Gastrocnemius medialis (tissue), 4 donors: ENCODE data around the gene RTTN. TPM values are rescaled to one million over a fixed set of nuclear protein-coding genes. Genes with fewer than 3 reads are reported as not detected.

Experiments
- ATAC-seq, 2 donors: fragments of 150-250 bp; one replicate each; pipeline ENCODE4 v1.9.1; 2016
- DNase-seq, 2 donors: peaks; one replicate each; pipeline ENCODE4 v3.0.0-alpha.2; 2019
- H3K27ac ChIP-seq, 4 donors: fragments of 200-600 bp; sonication (generic); 1 replicate in 1 of 4; 2 replicates in 3 of 4; pipeline ENCODE4 v1.5.1; 2016 to 2018; ENCODE audit warnings: mild to moderate bottlenecking in 2 of 4, moderate library complexity in 1 of 4
- H3K27me3 ChIP-seq, 3 donors: fragments of 200-600 bp; sonication (generic) in 2 of 3; 1 replicate in 1 of 3; 2 replicates in 2 of 3; pipeline versions ENCODE4 v1.5.1 to v1.6.0; 2016 to 2019; ENCODE audit warnings: mild to moderate bottlenecking in 1 of 3, moderate library complexity in 1 of 3
- H3K36me3 ChIP-seq, 2 donors: fragments of 200-600 bp; sonication (generic) in 1 of 2; one replicate each; pipeline ENCODE4 v1.5.1; 2017 to 2018
- H3K4me1 ChIP-seq, 2 donors: fragments of 200-600 bp; sonication (generic) in 1 of 2; one replicate each; pipeline ENCODE4 v1.5.1; 2016 to 2017; ENCODE audit warnings: mild to moderate bottlenecking in 2 of 2
- H3K4me3 ChIP-seq, 4 donors: fragments of 200-600 bp; sonication (generic) in 3 of 4; 1 replicate in 1 of 4; 2 replicates in 3 of 4; pipeline ENCODE4 v1.5.1; 2016 to 2019; ENCODE audit warnings: mild to moderate bottlenecking in 2 of 4
- H3K9me3 ChIP-seq, 3 donors: fragments of 200-600 bp; sonication (generic) in 2 of 3; 1 replicate in 1 of 3; 2 replicates in 2 of 3; pipeline ENCODE4 v1.5.1; 2016 to 2019
- CTCF ChIP-seq, 5 experiments: fragments of 450-650 bp in 3 of 5; fragments of 200-600 bp in 2 of 5; sonication (generic) in 2 of 5; IDR thresholded peaks in 4 of 5; conservative IDR thresholded peaks in 1 of 5; 1 replicate in 4 of 5; 2 replicates in 1 of 5; pipeline ENCODE4 v1.5.1; 2016 to 2019; ENCODE audit warnings: antibody characterized with exemption in 5 of 5, mild to moderate bottlenecking in 3 of 5, moderate library complexity in 3 of 5
- POLR2A ChIP-seq, 2 donors: fragments of 450-650 bp; IDR thresholded peaks; one replicate each; pipeline ENCODE4 v1.6.1; 2017; ENCODE audit warnings: antibody characterized with exemption in 2 of 2, mild to moderate bottlenecking in 2 of 2, moderate library complexity in 2 of 2
- in situ Hi-C, 4 donors: fragments of 200-750 bp; cut with MboI; loops; one replicate each; pipeline versions ENCODE4 v1.15.0 to v1.8.0; 2017; ENCODE audit warnings: low sequenced_read_pairs in 4 of 4
- intact Hi-C: fragments of 100-400 bp; cut with DNase I; formaldehyde crosslinking; loops from one replicate; pipeline ENCODE4 v1.15.1; 2023; ENCODE audit warnings: low total_unique reads
- total RNA-seq, 4 donors: library from RNA; depleted of rRNA; stranded (reverse); fragments of >200 nt; gene quantifications; one replicate each; pipeline versions ENCODE4 v1.1.0 to v1.2.3, GENCODE V29; 2016

The RTTN gene
- total RNA-seq, 4 donors from 2014 or later, result 3.2 to 9.7 (median 4.9) TPM

- DNase-seq (no peak), ATAC-seq (no peak)
- Histone ChIP-seq H3K4me3 (no peak overlapping the region), H3K9me3 (no peaks in the 10 kb centered on the region), H3K27ac (no peak overlapping the region), H3K36me3 (no peaks in the 10 kb centered on the region), H3K4me1 (no peaks in the 10 kb centered on the region), H3K27me3 (no peaks in the 10 kb centered on the region)
- intact Hi-C loops, result no loop called here
- no peak for TF ChIP-seq POLR2A (IDR thresholded peaks at IDR 0.05)
- no peak for TF ChIP-seq CTCF (IDR thresholded peaks at IDR 0.05 in 4 of 5, conservative IDR thresholded peaks at IDR 0.05 in 1 of 5)
- in situ Hi-C loops, result no loop called here
Observed at GRCh38 chr18:69974365-69974764, 231.1 kb downstream of the RTTN start.

- H3K4me3 ChIP-seq, result no peak overlapping the region
- no peaks in the 10 kb centered on the region for H3K27me3 ChIP-seq
- DNase-seq, result no peak
- intact Hi-C loops (no loop called here), in situ Hi-C loops (no loop called here)
- H3K27ac ChIP-seq, result no peak overlapping the region
- no peaks in the 10 kb centered on the region for H3K9me3 ChIP-seq
- H3K4me1 ChIP-seq, result no peaks in the 10 kb centered on the region
- no peak for TF ChIP-seq CTCF (IDR thresholded peaks at IDR 0.05 in 4 of 5, conservative IDR thresholded peaks at IDR 0.05 in 1 of 5)
- TF ChIP-seq POLR2A (IDR thresholded peaks at IDR 0.05), result no peak
- no peak for ATAC-seq
- H3K36me3 ChIP-seq, result no peaks in the 10 kb centered on the region
Observed at GRCh38 chr18:69969491-69969890, 236.0 kb downstream of the RTTN start.

- Histone ChIP-seq H3K36me3 (no peaks in the 10 kb centered on the region), H3K9me3 (no peaks in the 10 kb centered on the region), H3K27me3 (no peaks in the 10 kb centered on the region), H3K4me3 (no peak overlapping the region), H3K27ac (no peak overlapping the region), H3K4me1 (no peaks in the 10 kb centered on the region)
- in situ Hi-C loops (no loop called here), intact Hi-C loops (no loop called here)
- DNase-seq, result no peak
- ATAC-seq, result no peak
- TF ChIP-seq POLR2A (IDR thresholded peaks at IDR 0.05) (no peak), CTCF (IDR thresholded peaks at IDR 0.05 in 4 of 5, conservative IDR thresholded peaks at IDR 0.05 in 1 of 5) (no peak)
Observed at GRCh38 chr18:69968039-69968438, 237.4 kb downstream of the RTTN start.

- ATAC-seq (no peak), DNase-seq (no peak)
- no peak overlapping the region for H3K4me3 ChIP-seq
- H3K9me3 ChIP-seq, result no peaks in the 10 kb centered on the region
- no peaks in the 10 kb centered on the region for H3K27me3 ChIP-seq
- in situ Hi-C loops (no loop called here), intact Hi-C loops (no loop called here)
- TF ChIP-seq CTCF (IDR thresholded peaks at IDR 0.05 in 4 of 5, conservative IDR thresholded peaks at IDR 0.05 in 1 of 5) (no peak), POLR2A (IDR thresholded peaks at IDR 0.05) (no peak)
- H3K27ac ChIP-seq, result no peak overlapping the region
- no peaks in the 10 kb centered on the region for H3K36me3 ChIP-seq
- H3K4me1 ChIP-seq, result no peaks in the 10 kb centered on the region
Observed at GRCh38 chr18:69963196-69963595, 242.3 kb downstream of the RTTN start.

GRCh38 chr18:69961718-69962117 is 243.8 kb downstream of the RTTN start:
- TF ChIP-seq POLR2A (IDR thresholded peaks at IDR 0.05) (no peak), CTCF (IDR thresholded peaks at IDR 0.05 in 4 of 5, conservative IDR thresholded peaks at IDR 0.05 in 1 of 5) (no peak)
- Histone ChIP-seq H3K4me1 (no peaks in the 10 kb centered on the region), H3K4me3 (no peak overlapping the region), H3K9me3 (no peaks in the 10 kb centered on the region), H3K36me3 (no peaks in the 10 kb centered on the region), H3K27ac (no peak overlapping the region), H3K27me3 (no peaks in the 10 kb centered on the region)
- ATAC-seq, result no peak
- in situ Hi-C loops, result no loop called here
- no peak for DNase-seq
- intact Hi-C loops, result no loop called here
